GM23338 (cell line): Measurements from ENCODE around the gene DIP2C. TPM values are rescaled to one million over a fixed set of nuclear protein-coding genes. Genes with fewer than 3 reads are reported as not detected.

Experiments used
- ATAC-seq: fragments of 200-7000 bp; cut with Tn5 transposase; 3 replicates; pipeline ENCODE4 v1.9.1; 2020
- DNase-seq: peaks from one replicate; pipeline ENCODE4 v3.0.0-alpha.2; 2015; ENCODE audit warnings: low spot score
- H2AFZ ChIP-seq: fragments of 200-600 bp; sonication (generic); 2 replicates; pipeline ENCODE4 v1.8.0; 2016; ENCODE audit warnings: antibody characterized with exemption, mild to moderate bottlenecking, moderate library complexity
- H3F3A ChIP-seq: fragments of 200-600 bp; sonication (generic); replicated peaks from 2 replicates; pipeline ENCODE4 v1.8.0; 2017; ENCODE audit warnings: antibody characterized with exemption, mixed run types, low read depth
- H3K27ac ChIP-seq: fragments of 200-600 bp; sonication (generic); 2 replicates; pipeline ENCODE4 v1.6.1; 2016; ENCODE audit warnings: low read depth
- H3K27me3 ChIP-seq: fragments of 200-600 bp; sonication (generic); 2 replicates; pipeline ENCODE4 v1.8.0; 2016; ENCODE audit warnings: mild to moderate bottlenecking, mixed run types, moderate library complexity; ENCODE audit not compliant: insufficient read depth
- H3K36me3 ChIP-seq: fragments of 200-600 bp; sonication (generic); 2 replicates; pipeline ENCODE4 v1.8.0; 2016; ENCODE audit warnings: mild to moderate bottlenecking; ENCODE audit not compliant: insufficient read depth
- H3K4me1 ChIP-seq: fragments of 200-600 bp; sonication (generic); 2 replicates; pipeline ENCODE4 v1.8.0; 2016; ENCODE audit warnings: mild to moderate bottlenecking, moderate library complexity; ENCODE audit not compliant: insufficient read depth
- H3K4me2 ChIP-seq: fragments of 200-600 bp; sonication (generic); 2 replicates; pipeline ENCODE4 v1.7.1; 2017; ENCODE audit warnings: mixed run types
- H3K4me3 ChIP-seq: fragments of 200-600 bp; sonication (generic); 2 replicates; pipeline ENCODE4 v1.6.1; 2016; ENCODE audit warnings: mixed run types
- H3K79me2 ChIP-seq: fragments of 200-600 bp; sonication (generic); replicated peaks from 2 replicates; pipeline ENCODE4 v1.8.0; 2017; ENCODE audit warnings: mild to moderate bottlenecking; ENCODE audit not compliant: insufficient read depth
- H3K9me2 ChIP-seq: fragments of 200-600 bp; sonication (generic); 2 replicates; pipeline ENCODE4 v1.8.0; 2017; ENCODE audit not compliant: insufficient read depth
- H4K20me1 ChIP-seq: fragments of 200-600 bp; sonication (generic); replicated peaks from 2 replicates; pipeline ENCODE4 v1.8.0; 2017; ENCODE audit warnings: mild to moderate bottlenecking; ENCODE audit not compliant: insufficient read depth
- H3K27ac Mint-ChIP-seq: 2 replicates; pipeline ENCODE4 v1.8.0; 2020; ENCODE audit warnings: inconsistent platforms, mild to moderate bottlenecking, moderate library complexity, mixed read lengths
- H3K27me3 Mint-ChIP-seq: 3 replicates; pipeline ENCODE4 v1.8.0; 2022; ENCODE audit warnings: low read depth, mild to moderate bottlenecking, moderate library complexity, mixed read lengths, inconsistent platforms; ENCODE audit not compliant: insufficient read depth, poor library complexity
- H3K36me3 Mint-ChIP-seq: 3 replicates; pipeline ENCODE4 v1.8.0; 2021; ENCODE audit warnings: low read depth, mild to moderate bottlenecking, inconsistent platforms, moderate library complexity, mixed read lengths
- H3K4me1 Mint-ChIP-seq: 3 replicates; pipeline ENCODE4 v1.8.0; 2020; ENCODE audit warnings: mild to moderate bottlenecking, inconsistent platforms, mixed read lengths
- H3K4me3 Mint-ChIP-seq: 3 replicates; pipeline ENCODE4 v1.8.0; 2021; ENCODE audit warnings: moderate library complexity, mild to moderate bottlenecking, inconsistent platforms, mixed read lengths
- H3K9me3 Mint-ChIP-seq: 3 replicates; pipeline ENCODE4 v1.8.0; 2020; ENCODE audit warnings: moderate library complexity, mild to moderate bottlenecking, inconsistent platforms, mixed read lengths
- CREB1 ChIP-seq: fragments of 250-450 bp; sonication (Bioruptor Pico); IDR thresholded peaks from 2 replicates; pipeline ENCODE4 v1.5.0; 2020; ENCODE audit warnings: low read depth, mild to moderate bottlenecking, moderate library complexity
- CTCF ChIP-seq, 2 experiments: fragments of 200-600 bp in 1 of 2; sonication (generic) in 1 of 2; conservative IDR thresholded peaks; 2 replicates each; pipeline versions ENCODE4 v1.5.1 to v1.6.1; 2016 to 2017; ENCODE audit warnings: antibody characterized with exemption in 2 of 2, low read depth in 2 of 2, mild to moderate bottlenecking in 2 of 2, moderate library complexity in 1 of 2
- EZH2 ChIP-seq: fragments of 200-600 bp; sonication (generic); IDR thresholded peaks from one replicate; pipeline ENCODE4 v1.8.0; 2017; ENCODE audit warnings: antibody characterized with exemption, mild to moderate bottlenecking, low read depth; ENCODE audit not compliant: unreplicated experiment
- EZH2phosphoT487 ChIP-seq: fragments of 200-600 bp; sonication (generic); IDR thresholded peaks from one replicate; pipeline ENCODE4 v1.8.1; 2018; ENCODE audit warnings: antibody characterized with exemption; ENCODE audit not compliant: unreplicated experiment
- JUNB ChIP-seq: IDR thresholded peaks from one replicate; pipeline ENCODE4 v1.6.1; 2016; ENCODE audit warnings: antibody characterized with exemption; ENCODE audit not compliant: unreplicated experiment
- NANOG ChIP-seq: IDR thresholded peaks from 2 replicates; pipeline ENCODE4 v1.6.1; 2016; ENCODE audit warnings: antibody characterized with exemption, borderline replicate concordance
- POLR2AphosphoS5 ChIP-seq: IDR thresholded peaks from 2 replicates; pipeline ENCODE4 v1.6.1; 2016; ENCODE audit warnings: antibody characterized with exemption, low read depth
- REST ChIP-seq: IDR thresholded peaks from one replicate; pipeline ENCODE4 v1.6.1; 2018; ENCODE audit warnings: antibody characterized with exemption; ENCODE audit not compliant: unreplicated experiment
- STAT1 ChIP-seq: IDR thresholded peaks from one replicate; pipeline ENCODE4 v1.6.1; 2016; ENCODE audit warnings: antibody characterized with exemption; ENCODE audit not compliant: unreplicated experiment
- ZNF114 ChIP-seq: fragments of 250-450 bp; sonication (Bioruptor Pico); IDR thresholded peaks from 2 replicates; pipeline ENCODE4 v1.5.0; 2020; ENCODE audit warnings: mild to moderate bottlenecking, moderate library complexity
- ZNF331 ChIP-seq: fragments of 250-450 bp; sonication (Bioruptor Pico); IDR thresholded peaks from 2 replicates; pipeline ENCODE4 v1.5.0; 2020; ENCODE audit warnings: low read depth, mild to moderate bottlenecking, moderate library complexity
- polyA plus RNA-seq: library from polyadenylated mRNA; unstranded; fragments of >200 nt; fragmentation: Nextera tagmentation; extraction: Ambion mirVana; gene quantifications from 2 replicates; pipeline ENCODE4 v1.2.1, GENCODE V29; 2016
- total RNA-seq: library from RNA; depleted of rRNA; stranded (reverse); fragments of >200 nt; shearing (Covaris generic); gene quantifications from 2 replicates; pipeline ENCODE4 v1.2.3, GENCODE V29; 2014
- TF ChIP-seq, protein P1 (sequence below): fragments of 250-450 bp; sonication (Bioruptor Pico); IDR thresholded peaks from 2 replicates; pipeline ENCODE4 v1.5.0; 2020; ENCODE audit warnings: mild to moderate bottlenecking, moderate library complexity
- TF ChIP-seq, protein P2 (sequence below): IDR thresholded peaks from 2 replicates; pipeline ENCODE4 v1.6.1; 2016; ENCODE audit warnings: antibody characterized with exemption

The DIP2C gene
- total and polyA plus RNA-seq, 2 experiments from 2014 or later = 5.1 to 7.7 TPM

GRCh38 chr10:349081-349480 is 340.4 kb downstream of the DIP2C start:
- Histone ChIP-seq H3K4me2 (no peak overlapping the region), H3K27me3 (no peaks in the 10 kb centered on the region), H3K79me2 (no peaks in the 10 kb centered on the region), H3F3A (no peaks in the 10 kb centered on the region), H2AFZ (no peak overlapping the region), H4K20me1 (no peaks in the 10 kb centered on the region), H3K27ac (no peak overlapping the region), H3K36me3 (no peaks in the 10 kb centered on the region), H3K4me3 (no peak overlapping the region), H3K4me1 (no peaks in the 10 kb centered on the region), H3K9me2 (no peaks in the 10 kb centered on the region)
- ATAC-seq = no peak; the same call in 2 of the 3 replicates
- Mint-ChIP-seq H3K4me1 (no peaks in the 10 kb centered on the region), H3K36me3 (no peaks in the 10 kb centered on the region; the same call in 2 of the 3 replicates), H3K4me3 (no peak overlapping the region), H3K9me3 (peaks cover 5% of the 10 kb centered on the region; the same call in 1 of the 3 replicates), H3K27me3 (peaks cover 8% of the 10 kb centered on the region), H3K27ac (no peak overlapping the region)
- TF ChIP-seq ZNF114 (CRISPR knock-in tag) (no peak), ZNF331 (CRISPR knock-in tag) (no peak), EZH2 (no peak), NANOG (no peak), REST (no peak), CTCF (conservative IDR thresholded peaks at IDR 0.05; ENCODE audit: low read depth in 2 of 2) (no peak), STAT1 (no peak), POLR2AphosphoS5 (no peak), CREB1 (CRISPR knock-in tag) (no peak), EZH2phosphoT487 (no peak), JUNB (no peak)
- TF ChIP-seq, protein P1, sequence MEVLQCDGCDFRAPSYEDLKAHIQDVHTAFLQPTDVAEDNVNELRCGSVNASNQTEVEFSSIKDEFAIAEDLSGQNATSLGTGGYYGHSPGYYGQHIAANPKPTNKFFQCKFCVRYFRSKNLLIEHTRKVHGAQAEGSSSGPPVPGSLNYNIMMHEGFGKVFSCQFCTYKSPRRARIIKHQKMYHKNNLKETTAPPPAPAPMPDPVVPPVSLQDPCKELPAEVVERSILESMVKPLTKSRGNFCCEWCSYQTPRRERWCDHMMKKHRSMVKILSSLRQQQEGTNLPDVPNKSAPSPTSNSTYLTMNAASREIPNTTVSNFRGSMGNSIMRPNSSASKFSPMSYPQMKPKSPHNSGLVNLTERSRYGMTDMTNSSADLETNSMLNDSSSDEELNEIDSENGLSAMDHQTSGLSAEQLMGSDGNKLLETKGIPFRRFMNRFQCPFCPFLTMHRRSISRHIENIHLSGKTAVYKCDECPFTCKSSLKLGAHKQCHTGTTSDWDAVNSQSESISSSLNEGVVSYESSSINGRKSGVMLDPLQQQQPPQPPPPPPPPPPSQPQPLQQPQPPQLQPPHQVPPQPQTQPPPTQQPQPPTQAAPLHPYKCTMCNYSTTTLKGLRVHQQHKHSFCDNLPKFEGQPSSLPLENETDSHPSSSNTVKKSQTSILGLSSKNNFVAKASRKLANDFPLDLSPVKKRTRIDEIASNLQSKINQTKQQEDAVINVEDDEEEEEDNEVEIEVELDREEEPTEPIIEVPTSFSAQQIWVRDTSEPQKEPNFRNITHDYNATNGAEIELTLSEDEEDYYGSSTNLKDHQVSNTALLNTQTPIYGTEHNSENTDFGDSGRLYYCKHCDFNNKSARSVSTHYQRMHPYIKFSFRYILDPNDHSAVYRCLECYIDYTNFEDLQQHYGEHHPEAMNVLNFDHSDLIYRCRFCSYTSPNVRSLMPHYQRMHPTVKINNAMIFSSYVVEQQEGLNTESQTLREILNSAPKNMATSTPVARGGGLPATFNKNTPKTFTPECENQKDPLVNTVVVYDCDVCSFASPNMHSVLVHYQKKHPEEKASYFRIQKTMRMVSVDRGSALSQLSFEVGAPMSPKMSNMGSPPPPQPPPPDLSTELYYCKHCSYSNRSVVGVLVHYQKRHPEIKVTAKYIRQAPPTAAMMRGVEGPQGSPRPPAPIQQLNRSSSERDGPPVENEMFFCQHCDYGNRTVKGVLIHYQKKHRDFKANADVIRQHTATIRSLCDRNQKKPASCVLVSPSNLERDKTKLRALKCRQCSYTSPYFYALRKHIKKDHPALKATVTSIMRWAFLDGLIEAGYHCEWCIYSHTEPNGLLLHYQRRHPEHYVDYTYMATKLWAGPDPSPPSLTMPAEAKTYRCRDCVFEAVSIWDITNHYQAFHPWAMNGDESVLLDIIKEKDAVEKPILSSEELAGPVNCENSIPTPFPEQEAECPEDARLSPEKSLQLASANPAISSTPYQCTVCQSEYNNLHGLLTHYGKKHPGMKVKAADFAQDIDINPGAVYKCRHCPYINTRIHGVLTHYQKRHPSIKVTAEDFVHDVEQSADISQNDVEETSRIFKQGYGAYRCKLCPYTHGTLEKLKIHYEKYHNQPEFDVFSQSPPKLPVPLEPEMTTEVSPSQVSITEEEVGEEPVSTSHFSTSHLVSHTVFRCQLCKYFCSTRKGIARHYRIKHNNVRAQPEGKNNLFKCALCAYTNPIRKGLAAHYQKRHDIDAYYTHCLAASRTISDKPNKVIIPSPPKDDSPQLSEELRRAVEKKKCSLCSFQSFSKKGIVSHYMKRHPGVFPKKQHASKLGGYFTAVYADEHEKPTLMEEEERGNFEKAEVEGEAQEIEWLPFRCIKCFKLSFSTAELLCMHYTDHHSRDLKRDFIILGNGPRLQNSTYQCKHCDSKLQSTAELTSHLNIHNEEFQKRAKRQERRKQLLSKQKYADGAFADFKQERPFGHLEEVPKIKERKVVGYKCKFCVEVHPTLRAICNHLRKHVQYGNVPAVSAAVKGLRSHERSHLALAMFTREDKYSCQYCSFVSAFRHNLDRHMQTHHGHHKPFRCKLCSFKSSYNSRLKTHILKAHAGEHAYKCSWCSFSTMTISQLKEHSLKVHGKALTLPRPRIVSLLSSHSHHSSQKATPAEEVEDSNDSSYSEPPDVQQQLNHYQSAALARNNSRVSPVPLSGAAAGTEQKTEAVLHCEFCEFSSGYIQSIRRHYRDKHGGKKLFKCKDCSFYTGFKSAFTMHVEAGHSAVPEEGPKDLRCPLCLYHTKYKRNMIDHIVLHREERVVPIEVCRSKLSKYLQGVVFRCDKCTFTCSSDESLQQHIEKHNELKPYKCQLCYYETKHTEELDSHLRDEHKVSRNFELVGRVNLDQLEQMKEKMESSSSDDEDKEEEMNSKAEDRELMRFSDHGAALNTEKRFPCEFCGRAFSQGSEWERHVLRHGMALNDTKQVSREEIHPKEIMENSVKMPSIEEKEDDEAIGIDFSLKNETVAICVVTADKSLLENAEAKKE = no peak
- TF ChIP-seq, protein P2, sequence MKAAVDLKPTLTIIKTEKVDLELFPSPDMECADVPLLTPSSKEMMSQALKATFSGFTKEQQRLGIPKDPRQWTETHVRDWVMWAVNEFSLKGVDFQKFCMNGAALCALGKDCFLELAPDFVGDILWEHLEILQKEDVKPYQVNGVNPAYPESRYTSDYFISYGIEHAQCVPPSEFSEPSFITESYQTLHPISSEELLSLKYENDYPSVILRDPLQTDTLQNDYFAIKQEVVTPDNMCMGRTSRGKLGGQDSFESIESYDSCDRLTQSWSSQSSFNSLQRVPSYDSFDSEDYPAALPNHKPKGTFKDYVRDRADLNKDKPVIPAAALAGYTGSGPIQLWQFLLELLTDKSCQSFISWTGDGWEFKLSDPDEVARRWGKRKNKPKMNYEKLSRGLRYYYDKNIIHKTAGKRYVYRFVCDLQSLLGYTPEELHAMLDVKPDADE = no peak
- no peak for DNase-seq
